ENCODE data around the gene KRTAP9-8.

DNA sequence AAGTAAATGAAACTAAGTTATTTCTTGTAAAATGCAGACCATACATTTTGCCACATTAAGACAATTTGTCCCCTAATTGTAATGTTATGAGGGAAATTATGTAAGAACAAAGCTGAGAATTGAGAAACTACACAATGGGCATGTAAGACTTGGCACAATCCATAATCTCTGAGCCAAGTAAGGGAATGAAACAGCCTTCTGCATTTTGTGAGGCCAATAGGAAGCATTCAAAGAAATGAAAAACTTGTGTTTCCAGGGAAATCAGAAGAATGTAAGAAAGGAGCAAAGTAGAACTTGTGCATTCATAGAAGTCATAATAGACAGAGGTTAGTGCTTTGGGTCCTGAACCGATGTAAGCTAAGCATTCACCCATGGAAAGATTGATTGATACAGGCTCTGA lies 13.5 kb downstream of the KRTAP9-8 start:
- TF ChIP-seq, protein P1, sequence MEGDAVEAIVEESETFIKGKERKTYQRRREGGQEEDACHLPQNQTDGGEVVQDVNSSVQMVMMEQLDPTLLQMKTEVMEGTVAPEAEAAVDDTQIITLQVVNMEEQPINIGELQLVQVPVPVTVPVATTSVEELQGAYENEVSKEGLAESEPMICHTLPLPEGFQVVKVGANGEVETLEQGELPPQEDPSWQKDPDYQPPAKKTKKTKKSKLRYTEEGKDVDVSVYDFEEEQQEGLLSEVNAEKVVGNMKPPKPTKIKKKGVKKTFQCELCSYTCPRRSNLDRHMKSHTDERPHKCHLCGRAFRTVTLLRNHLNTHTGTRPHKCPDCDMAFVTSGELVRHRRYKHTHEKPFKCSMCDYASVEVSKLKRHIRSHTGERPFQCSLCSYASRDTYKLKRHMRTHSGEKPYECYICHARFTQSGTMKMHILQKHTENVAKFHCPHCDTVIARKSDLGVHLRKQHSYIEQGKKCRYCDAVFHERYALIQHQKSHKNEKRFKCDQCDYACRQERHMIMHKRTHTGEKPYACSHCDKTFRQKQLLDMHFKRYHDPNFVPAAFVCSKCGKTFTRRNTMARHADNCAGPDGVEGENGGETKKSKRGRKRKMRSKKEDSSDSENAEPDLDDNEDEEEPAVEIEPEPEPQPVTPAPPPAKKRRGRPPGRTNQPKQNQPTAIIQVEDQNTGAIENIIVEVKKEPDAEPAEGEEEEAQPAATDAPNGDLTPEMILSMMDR (IDR thresholded peaks at IDR 0.05) = no peak
- TF ChIP-seq POLR2A (IDR thresholded peaks at IDR 0.05) = no peak

Measured in Peyer's patch (tissue), 4 donors.